GM10847 (cell line): Measurements from ENCODE around the gene MESP1.

Experiments
- POLR2A ChIP-seq: IDR thresholded peaks from 2 replicates; pipeline ENCODE4 v1.6.1; 2011; ENCODE audit not compliant: insufficient read length; ENCODE audit errors: extremely low read depth

Gene MESP1

GRCh38 chr15:89749951-89750559, 994 bp downstream of the MESP1 start:
- TF ChIP-seq POLR2A: no peak

GRCh38 chr15:89749526-89749925, 1.5 kb downstream of the MESP1 start:
- TF ChIP-seq POLR2A: no peak

DNA sequence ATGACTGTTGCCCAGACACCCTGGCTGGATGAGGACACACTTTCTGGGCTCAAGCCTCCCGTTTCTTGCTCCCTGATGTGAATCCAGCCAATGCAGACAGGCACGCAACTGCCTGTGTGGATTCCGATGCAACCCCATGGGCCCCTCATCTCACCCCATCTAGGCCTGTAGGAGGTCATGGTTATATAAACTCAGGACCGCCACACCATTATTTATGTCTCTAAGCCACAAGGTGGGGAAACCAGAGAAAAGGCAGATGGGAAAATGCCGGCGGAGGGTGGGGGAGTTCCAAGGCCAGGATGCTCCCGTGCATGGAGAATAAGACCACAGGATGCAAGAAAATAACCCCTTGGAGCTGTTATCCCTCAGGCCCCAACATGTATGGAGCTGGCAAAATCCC, 2.0 kb downstream of the MESP1 start:
- TF ChIP-seq POLR2A: no peak

GRCh38 chr15:89747708-89748682, 3.1 kb downstream of the MESP1 start:
- TF ChIP-seq POLR2A: no peak

GRCh38 chr15:89746386-89746780, 4.7 kb downstream of the MESP1 start:
- TF ChIP-seq POLR2A: no peak

DNA sequence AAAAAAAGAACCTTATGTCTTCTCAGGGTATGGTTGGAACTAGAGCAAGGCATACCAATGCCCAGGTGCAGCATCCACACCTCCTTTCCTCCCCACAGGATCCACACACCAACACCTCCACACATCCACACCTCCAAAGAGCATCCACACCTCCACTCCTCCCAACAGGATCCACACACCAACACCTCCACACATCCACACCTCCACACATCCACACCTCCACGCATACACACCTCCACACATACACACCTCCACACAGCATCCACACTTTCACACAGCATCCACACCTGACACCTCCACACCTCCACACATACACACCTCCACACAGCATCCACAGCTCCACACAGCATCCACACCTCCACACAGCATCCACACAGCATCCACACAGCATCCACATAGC, 5.3 kb downstream of the MESP1 start:
- TF ChIP-seq POLR2A: no peak

DNA sequence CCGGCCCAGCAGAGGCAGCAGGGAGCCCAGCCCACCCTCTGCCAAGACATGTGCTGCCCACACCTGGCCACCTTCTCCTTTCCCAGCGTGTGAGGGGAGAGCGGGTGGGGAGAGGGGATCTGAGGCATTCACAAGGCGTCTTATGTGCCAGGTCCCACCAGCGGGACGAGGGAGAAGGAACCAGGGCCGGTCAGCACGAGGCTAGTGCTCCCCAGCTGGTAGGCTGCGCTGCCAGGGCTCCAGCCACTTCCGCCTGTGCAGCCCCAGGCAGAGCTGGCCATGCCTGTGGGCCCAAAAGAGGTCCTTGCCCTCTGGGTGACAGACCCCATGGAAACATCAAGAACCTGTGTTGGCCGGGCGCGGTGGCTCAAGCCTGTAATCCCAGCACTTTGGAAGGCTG, 5.9 kb downstream of the MESP1 start:
- TF ChIP-seq POLR2A: no peak

- TF ChIP-seq POLR2A: no peak
These were observed 7.5 kb downstream of the MESP1 start for GRCh38 chr15:89743594-89743993.

GRCh38 chr15:89743011-89743410, 8.0 kb downstream of the MESP1 start:
- TF ChIP-seq POLR2A: no peak

- TF ChIP-seq POLR2A: no peak
These were observed 10.9 kb downstream of the MESP1 start for GRCh38 chr15:89740137-89740536.

GRCh38 chr15:89735773-89736172, 15.3 kb downstream of the MESP1 start:
- TF ChIP-seq POLR2A: no peak

DNA sequence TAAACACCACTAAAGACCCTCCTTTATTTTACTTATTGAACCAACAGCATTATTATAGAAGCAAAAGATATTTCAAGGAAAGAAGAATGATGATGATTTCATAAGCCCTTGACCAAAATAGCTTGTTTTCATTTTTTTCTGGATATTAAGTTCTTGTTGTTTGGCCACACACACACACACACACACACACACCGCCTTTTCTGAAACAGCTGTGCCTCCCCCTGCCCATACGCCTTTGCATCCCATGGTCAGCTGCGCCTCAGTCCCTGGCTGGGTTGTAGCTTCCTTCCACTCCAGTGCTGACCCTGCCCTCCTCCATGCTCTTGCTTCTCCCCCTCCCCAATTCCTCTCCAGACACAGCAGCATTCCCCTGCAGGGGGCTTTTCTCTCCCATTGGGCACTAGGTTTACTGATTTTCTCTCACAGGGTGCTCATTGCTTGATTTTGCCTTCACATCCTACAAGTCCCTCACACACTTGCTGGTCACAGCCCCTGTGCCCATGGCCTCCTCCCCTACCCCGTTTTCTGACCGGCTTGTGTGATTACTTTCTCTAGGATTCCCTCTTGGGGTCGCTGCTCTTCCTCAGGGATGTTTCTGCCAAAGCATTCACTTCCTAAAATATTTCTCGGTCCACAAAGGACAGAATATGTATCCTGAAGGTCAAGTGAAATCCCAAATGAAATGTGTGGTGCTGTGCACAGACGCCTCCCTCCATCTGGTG, 18.4 kb downstream of the MESP1 start:
- no peak for TF ChIP-seq POLR2A

- TF ChIP-seq POLR2A: no peak
These were observed 19.8 kb downstream of the MESP1 start for GRCh38 chr15:89731275-89731674.

GRCh38 chr15:89728254-89728653, 22.8 kb downstream of the MESP1 start:
- no peak for TF ChIP-seq POLR2A

GRCh38 chr15:89725064-89725463, 26.0 kb downstream of the MESP1 start:
- no peak for TF ChIP-seq POLR2A

DNA sequence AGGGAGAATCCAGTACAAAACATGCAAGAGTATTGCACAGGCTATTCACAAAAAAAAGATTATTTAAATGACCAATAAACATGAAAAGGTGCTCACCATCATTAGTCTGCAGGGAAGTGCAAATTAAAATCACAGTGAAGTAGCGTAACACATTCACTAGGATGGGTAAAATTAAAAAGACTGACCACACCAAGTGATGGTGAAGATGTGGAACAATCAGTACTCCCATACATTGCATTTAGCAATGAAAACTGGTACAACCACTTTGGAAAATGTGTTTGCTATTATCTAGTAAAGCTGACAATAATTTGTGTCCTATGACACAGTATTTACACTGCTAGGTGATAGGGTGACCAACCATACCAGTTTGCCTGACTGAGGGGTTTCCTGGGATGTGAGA, 26.4 kb downstream of the MESP1 start:
- TF ChIP-seq POLR2A: no peak

- TF ChIP-seq POLR2A: no peak
These were observed 28.0 kb downstream of the MESP1 start for GRCh38 chr15:89723031-89723430.

GRCh38 chr15:89714775-89715174, 36.3 kb downstream of the MESP1 start:
- no peak for TF ChIP-seq POLR2A
